Liver (tissue), 3 donors: ENCODE results near the gene NEXMIF.
"Not testable (repeated sequence)": the region's sequence is repeated elsewhere in the genome, so short reads cannot be mapped to it uniquely, and the experiment has no call there.

Experiments used
- CTCF ChIP-seq: fragments of 150-350 bp; IDR thresholded peaks from 2 replicates; pipeline ENCODE4 v1.5.1; 2017; ENCODE audit warnings: improper control_type of control experiment, low read depth, low read length; ENCODE audit not compliant: missing input control
- GABPA ChIP-seq, 2 donors: IDR thresholded peaks in 1 of 2; conservative IDR thresholded peaks in 1 of 2; 2 replicates each; pipeline ENCODE4 v1.6.1; 2016; ENCODE audit warnings: antibody characterized with exemption in 2 of 2, mild to moderate bottlenecking in 1 of 2, moderate library complexity in 1 of 2
- MAX ChIP-seq: IDR thresholded peaks from 2 replicates; pipeline ENCODE4 v1.6.1; 2016; ENCODE audit warnings: antibody characterized with exemption
- SP1 ChIP-seq: IDR thresholded peaks from 2 replicates; pipeline ENCODE4 v1.6.1; 2018; ENCODE audit warnings: antibody characterized with exemption, mild to moderate bottlenecking
- donor health status: healthy.
- donor health status: healthy.

GRCh38 chrX:74819797-74820196, 105.5 kb downstream of the NEXMIF start:
- TF ChIP-seq MAX; GABPA (IDR thresholded peaks at IDR 0.05 in 1 of 2, conservative IDR thresholded peaks at IDR 0.05 in 1 of 2); CTCF; SP1: not testable (repeated sequence)
